ENCODE measurements around the gene KHK.

- TF ChIP-seq CTCF (IDR thresholded peaks at IDR 0.05) (peak in 1 of 3 experiments; percentile 21), POLR2A (IDR thresholded peaks at IDR 0.05) (no peak), POLR2AphosphoS5 (IDR thresholded peaks at IDR 0.05; ENCODE audit: insufficient read depth in 1 of 2, low read depth in 1 of 2) (peak in 1 of 2 donors; percentile 26)
Measured at GRCh38 chr2:27123302-27124150, 37.0 kb downstream of the KHK start, which contains the start of gene ABHD1.
